Uterine smooth muscle cell (primary cell): ENCODE results near the gene KRTAP8-1. TPM values are rescaled to one million over a fixed set of nuclear protein-coding genes. Genes with fewer than 3 reads are reported as not detected.

Experiments used
- total RNA-seq: library from RNA; depleted of rRNA; stranded (reverse); fragments of >200 nt; gene quantifications from 2 replicates; pipeline ENCODE4 v1.2.3, GENCODE V29; 2014

KRTAP8-1 gene
- not detected in 2 replicates for total RNA-seq

DNA sequence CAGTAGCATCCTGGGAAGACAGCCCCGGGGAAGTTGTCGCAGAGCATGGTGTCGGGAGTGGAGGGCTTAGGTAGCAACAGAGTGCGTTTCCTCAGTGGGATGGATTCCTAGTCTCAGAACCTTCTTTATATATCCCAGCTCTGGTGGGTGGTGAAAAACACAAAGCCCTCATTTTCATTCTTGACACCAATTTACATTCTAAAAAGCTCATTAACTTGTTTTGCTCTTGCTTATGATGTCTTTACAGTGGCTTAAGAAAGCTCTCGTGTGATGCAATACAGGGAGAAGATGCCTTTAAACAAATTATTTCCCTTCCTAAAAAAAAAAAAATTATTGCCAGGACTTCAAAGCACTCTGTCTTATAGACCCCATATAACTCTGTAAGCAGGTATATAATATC, at the start of gene KRTAP8-1:
Gene KRTAP8-1 (minus strand): TSS at position 101 of the 400 bp plus-strand sequence. CDS start 54 bp downstream, at position 47.

GRCh38 chr21:30829659-30830058, 16.6 kb upstream of the KRTAP8-1 start, which contains the start of gene KRTAP7-1:
Gene KRTAP7-1 (minus strand): TSS chr21:30829759. CDS start chr21:30829698, 61 bp downstream.

Other genes with a start within 250 kb of the KRTAP8-1 start
- gene KRTAP22-2, start 222.9 kb downstream of the KRTAP8-1 start, total RNA-seq = not detected in 2 replicates
- not detected in 2 replicates for gene KRTAP6-3, start 220.8 kb downstream of the KRTAP8-1 start, total RNA-seq
- not detected in 2 replicates for gene KRTAP6-2, start 214.4 kb downstream of the KRTAP8-1 start, total RNA-seq
- gene KRTAP22-1, start 212.2 kb downstream of the KRTAP8-1 start, total RNA-seq = not detected in 2 replicates
- gene KRTAP6-1, start 199.3 kb downstream of the KRTAP8-1 start, total RNA-seq = not detected in 2 replicates
- gene KRTAP20-1, start 196.8 kb downstream of the KRTAP8-1 start, total RNA-seq = not detected in 2 replicates
- gene KRTAP20-4, start 192.6 kb downstream of the KRTAP8-1 start, total RNA-seq = not detected in 2 replicates
- not detected in 2 replicates for gene KRTAP20-2, start 178.1 kb downstream of the KRTAP8-1 start, total RNA-seq
- gene KRTAP20-3, start 170.4 kb downstream of the KRTAP8-1 start, total RNA-seq = not detected in 2 replicates
- not detected in 2 replicates for gene KRTAP21-3, start 94.5 kb downstream of the KRTAP8-1 start, total RNA-seq
- gene KRTAP21-2, start 66.0 kb downstream of the KRTAP8-1 start, total RNA-seq = not detected in 2 replicates
- gene KRTAP21-1, start 57.8 kb downstream of the KRTAP8-1 start, total RNA-seq = not detected in 2 replicates
- gene KRTAP7-1, start 16.5 kb upstream of the KRTAP8-1 start, total RNA-seq = not detected in 2 replicates
- not detected in 2 replicates for gene KRTAP11-1, start 68.3 kb upstream of the KRTAP8-1 start, total RNA-seq
- gene KRTAP19-8, start 225.2 kb upstream of the KRTAP8-1 start, total RNA-seq = not detected in 2 replicates